HFF-Myc (cell line): ENCODE measurements around the gene TEX10.
"Not testable (repeated sequence)": the region's sequence is repeated elsewhere in the genome, so short reads cannot be mapped to it uniquely, and the experiment has no call there.

Experiments
- DNase-seq: peaks from one replicate; pipeline ENCODE4 v3.0.0-alpha.2; 2011; ENCODE audit warnings: low read depth; ENCODE audit errors: extremely low read depth
- H3K4me3 ChIP-seq: replicated peaks from 2 replicates; pipeline ENCODE4 v1.5.1; 2011; ENCODE audit warnings: low read depth, mild to moderate bottlenecking, control low read depth, low read length
- TF ChIP-seq, protein P1 (sequence below): IDR thresholded peaks from 2 replicates; pipeline ENCODE4 v1.5.1; 2012; ENCODE audit warnings: mild to moderate bottlenecking, low read depth, low read length, control low read depth; ENCODE audit errors: missing control alignments

Gene TEX10

DNA sequence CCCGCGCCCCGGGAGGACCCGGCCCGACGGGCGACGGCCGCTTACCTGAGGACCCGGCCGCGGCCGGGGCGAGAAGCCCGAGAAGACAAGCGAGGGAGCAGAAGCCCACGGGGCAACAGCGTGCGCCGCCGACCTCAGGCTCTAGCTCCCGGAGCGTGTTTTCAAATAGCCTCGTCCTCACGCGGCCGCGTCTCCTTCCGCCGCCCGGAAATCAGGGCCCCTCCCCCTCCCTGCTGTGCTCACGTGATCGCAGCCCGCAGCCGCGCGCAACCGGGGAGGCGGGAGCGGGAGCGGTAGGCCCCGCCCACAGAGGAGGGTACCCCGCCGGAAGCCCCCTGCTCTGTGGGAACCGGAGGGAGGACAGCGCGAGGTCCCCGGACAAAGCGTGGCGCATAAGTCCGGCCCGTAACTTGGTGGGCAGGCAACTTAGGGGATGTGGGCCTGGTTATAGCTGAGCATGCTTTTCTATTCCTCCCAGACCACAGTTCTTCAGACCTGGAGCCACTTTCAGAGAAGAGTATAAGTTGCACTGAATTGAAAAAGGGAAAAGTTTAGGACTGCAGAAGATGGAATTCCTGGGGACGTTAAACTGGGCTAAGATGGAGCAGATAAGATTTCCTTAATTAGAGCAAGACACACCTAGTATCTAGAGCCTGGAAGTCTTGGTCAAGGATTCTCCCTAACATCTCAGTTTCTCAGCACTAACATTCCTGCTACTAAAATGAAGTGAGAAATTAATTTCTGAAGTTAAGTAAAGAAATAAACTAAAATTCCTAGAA lies at the start of gene TEX10:
TSS of gene TEX10 (minus strand) at position 216 of the 779 bp plus-strand sequence. CDS start 3,579 bp downstream, outside the sequence.
- H3K4me3 ChIP-seq, result peak within 1 kb of the TSS; percentile 97
- peak; percentile 59 for DNase-seq
- TF ChIP-seq, protein P1, sequence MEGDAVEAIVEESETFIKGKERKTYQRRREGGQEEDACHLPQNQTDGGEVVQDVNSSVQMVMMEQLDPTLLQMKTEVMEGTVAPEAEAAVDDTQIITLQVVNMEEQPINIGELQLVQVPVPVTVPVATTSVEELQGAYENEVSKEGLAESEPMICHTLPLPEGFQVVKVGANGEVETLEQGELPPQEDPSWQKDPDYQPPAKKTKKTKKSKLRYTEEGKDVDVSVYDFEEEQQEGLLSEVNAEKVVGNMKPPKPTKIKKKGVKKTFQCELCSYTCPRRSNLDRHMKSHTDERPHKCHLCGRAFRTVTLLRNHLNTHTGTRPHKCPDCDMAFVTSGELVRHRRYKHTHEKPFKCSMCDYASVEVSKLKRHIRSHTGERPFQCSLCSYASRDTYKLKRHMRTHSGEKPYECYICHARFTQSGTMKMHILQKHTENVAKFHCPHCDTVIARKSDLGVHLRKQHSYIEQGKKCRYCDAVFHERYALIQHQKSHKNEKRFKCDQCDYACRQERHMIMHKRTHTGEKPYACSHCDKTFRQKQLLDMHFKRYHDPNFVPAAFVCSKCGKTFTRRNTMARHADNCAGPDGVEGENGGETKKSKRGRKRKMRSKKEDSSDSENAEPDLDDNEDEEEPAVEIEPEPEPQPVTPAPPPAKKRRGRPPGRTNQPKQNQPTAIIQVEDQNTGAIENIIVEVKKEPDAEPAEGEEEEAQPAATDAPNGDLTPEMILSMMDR, result no peak

DNA sequence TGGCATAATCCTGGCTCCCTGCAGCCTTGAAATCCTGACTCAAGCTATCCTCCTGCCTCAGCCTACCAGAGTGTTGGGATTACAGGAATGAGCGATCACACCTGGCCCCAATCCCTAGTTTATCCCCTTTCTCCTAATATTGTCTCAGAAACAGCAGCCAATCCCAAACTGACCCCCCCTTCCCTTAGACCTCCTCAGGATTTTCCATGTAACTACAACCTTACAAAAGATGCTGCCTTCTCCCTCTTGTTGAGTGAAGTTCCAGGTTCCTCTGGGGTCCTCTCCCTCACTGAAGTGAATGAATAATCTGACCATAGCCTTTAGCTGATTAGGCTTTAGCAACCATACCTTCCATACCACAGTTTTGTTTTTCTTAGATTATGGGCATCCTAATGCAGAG lies 48.3 kb upstream of the TEX10 start:
- TF ChIP-seq, protein P1, result no peak
- DNase-seq, result no peak

DNA sequence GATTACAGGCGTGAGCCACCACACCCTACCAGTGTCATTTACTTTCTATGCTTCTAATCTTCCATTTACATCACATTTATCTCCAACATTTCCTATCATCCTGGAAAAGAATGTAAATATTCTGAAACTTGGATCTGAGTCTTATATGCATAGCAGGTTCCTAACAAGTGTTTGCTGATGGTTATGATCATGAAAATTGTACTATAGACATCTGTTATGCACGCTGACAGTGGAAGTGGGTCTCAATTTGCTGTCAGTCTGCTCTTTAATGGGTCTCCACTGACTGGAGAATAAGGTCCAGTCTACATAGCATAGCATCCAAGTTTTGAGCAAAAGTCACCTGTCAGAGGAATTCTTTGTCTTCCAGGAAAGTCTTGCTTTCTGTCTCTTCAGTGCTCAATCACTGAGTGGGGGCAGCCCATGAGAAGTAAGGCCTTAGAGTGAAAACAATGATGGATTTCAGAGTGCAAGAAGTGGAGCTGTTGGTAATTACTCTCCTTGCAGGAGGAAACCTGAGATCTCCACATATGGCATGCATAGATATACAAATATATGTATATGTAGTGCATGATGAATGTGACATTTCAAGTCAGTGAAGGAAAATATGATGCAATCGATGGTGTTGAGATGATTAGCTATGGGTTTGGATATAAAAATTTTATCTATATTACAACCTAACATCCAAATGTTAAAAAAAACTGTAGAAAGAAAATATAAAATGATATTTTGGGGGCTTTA lies 45.0 kb upstream of the TEX10 start:
- TF ChIP-seq, protein P1, result no peak
- DNase-seq, result no peak
- no peak overlapping the region for H3K4me3 ChIP-seq

More for the DNA sequence above, 48.3 kb upstream of the TEX10 start:
- H3K4me3 ChIP-seq, result no peak overlapping the region

DNA sequence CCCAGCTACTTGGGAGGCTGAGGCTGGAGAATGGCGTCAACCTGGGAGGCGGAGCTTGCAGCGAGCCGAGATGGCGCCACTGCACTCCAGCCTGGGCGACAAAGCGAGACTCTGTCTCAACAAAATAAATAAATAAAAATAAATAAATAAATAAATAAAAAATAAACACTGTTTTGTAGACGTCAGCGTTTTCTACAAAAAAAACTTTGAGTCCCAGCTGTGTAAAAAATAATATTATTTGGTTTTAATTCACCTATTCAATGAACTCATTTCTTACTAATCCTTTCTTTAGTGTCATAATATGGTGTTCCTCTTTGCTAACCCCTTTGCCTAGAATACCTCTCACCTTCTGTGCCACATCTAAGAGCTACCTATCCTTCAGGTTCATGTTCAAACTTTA lies 44.0 kb upstream of the TEX10 start:
- no peak for DNase-seq
- no peak overlapping the region for H3K4me3 ChIP-seq
- TF ChIP-seq, protein P1, result no peak

DNA sequence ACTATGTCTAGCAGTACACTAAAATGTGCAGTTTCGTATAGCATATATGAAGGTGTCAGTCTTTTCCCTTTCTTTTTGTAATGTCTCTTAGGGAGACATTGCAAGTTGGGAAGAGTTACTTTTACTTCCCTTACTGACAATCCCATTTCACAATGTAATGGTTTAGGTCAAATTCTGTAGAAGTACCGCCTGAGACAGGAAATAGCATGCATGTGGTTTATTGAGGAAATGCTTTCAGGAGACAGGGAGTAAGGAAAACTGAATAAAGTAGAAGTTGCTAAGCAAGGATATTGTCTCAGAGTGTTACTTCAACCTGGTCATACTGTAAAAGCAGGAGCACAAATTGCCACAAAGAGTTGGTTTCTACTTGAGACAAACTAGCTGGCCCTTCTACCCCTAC lies 42.1 kb upstream of the TEX10 start:
- TF ChIP-seq, protein P1, result no peak
- DNase-seq, result no peak
- H3K4me3 ChIP-seq, result no peak overlapping the region

DNA sequence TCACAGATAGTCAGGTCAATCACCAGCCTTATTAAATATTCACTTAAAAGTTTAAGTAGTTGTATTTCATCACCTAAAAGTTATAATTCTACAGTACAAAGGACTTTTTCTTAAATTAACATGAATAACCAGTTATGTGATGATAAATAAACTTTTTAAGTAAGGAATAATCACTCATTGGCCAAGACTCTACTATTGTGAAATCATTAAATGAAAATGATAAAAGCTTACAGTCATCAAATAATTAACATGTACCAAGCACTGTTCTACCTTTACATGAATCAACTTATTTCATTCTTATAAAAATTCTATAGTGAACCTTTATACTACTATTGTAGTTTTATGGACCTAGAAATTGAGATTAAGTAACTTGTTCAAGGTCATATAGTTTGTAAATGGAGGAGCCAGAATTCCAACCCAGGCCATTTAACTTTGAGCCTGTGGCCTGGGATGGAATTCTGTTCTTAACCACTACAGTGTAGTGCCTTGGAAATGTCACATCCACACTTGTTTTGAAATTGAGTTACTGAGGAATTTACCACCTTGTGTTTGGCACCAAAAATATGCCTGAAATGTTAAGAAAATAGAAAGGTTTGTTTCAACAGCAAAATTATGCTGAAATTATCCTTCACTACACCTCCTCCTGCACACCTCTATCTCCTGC lies 41.4 kb upstream of the TEX10 start:
- TF ChIP-seq, protein P1, result no peak
- H3K4me3 ChIP-seq, result no peak overlapping the region
- no peak for DNase-seq

DNA sequence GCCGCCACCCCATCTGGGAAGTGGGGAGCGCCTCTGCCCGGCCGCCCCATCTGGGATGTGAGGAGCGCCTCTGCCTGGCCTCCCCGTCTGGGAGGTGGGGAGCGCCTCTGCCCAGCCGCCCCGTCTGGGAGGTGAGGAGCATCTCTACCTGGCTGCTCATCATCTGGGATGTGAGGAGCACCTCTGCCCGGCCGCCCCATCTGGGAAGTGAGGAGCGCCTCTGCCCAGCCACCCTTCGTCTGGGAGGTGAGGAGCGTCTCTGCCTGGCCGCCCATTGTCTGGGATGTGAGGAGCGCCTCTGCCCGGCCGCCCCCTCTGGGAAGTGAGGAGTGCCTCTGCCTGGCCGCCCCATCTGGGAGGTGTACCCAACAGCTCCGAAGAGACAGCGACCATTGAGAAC lies 40.2 kb upstream of the TEX10 start:
- not testable (repeated sequence) for H3K4me3 ChIP-seq, DNase-seq
